Pancreas (tissue), 10 donors: ENCODE data around the gene AGTRAP. TPM values are rescaled to one million over a fixed set of nuclear protein-coding genes. Genes with fewer than 3 reads are reported as not detected.

Experiments
- ATAC-seq, 4 donors: fragments of 200-7000 bp; cut with Tn5 transposase; one replicate each; pipeline versions ENCODE4 v1.8.0 to v1.9.1; 2020; ENCODE audit warnings: mild to moderate bottlenecking in 4 of 4, moderate library complexity in 4 of 4
- DNase-seq, 6 donors: peaks; one replicate each; pipeline ENCODE4 v3.0.0-alpha.2; 2020
- FAIRE-seq: peaks from 2 replicates; lab custom pipeline; 2012; peaks lifted over from hg19 to GRCh38; lab: Jason Lieb, UNC
- H3K27ac ChIP-seq, 4 donors: fragments of 200-600 bp; sonication (generic); 1 replicate in 3 of 4; 2 replicates in 1 of 4; pipeline versions ENCODE4 v1.5.0 to v1.8.0; 2020
- H3K27me3 ChIP-seq, 4 donors: fragments of 200-600 bp; one replicate each; pipeline ENCODE4 v1.8.0; 2021
- H3K36me3 ChIP-seq, 3 donors: fragments of 200-600 bp; sonication (generic) in 1 of 3; one replicate each; pipeline versions ENCODE4 v1.5.0 to v1.8.0; 2020 to 2021
- H3K4me1 ChIP-seq, 3 donors: fragments of 200-600 bp; one replicate each; pipeline ENCODE4 v1.8.0; 2021
- H3K4me3 ChIP-seq, 4 donors: fragments of 200-600 bp; sonication (generic) in 2 of 4; one replicate each; pipeline versions ENCODE4 v1.5.0 to v1.8.0; 2020 to 2021
- H3K9me3 ChIP-seq, 4 donors: fragments of 200-600 bp; one replicate each; pipeline ENCODE4 v1.8.0; 2021
- WGBS, 2 donors: extraction: QIAGEN DNeasy Blood & Tissue Kit; methylation state at CpG; one replicate each; pipeline ENCODE4 v1.1.7; 2013; 5-methylcytosine and 5-hydroxymethylcytosine counted together
- intact Hi-C, 3 donors: fragments of 100-400 bp; cut with DNase I; formaldehyde crosslinking; loops; one replicate each; pipeline versions ENCODE4 v1.11.1 to v1.14.2; 2022
- polyA plus RNA-seq, 2 donors: library from polyadenylated mRNA; stranded (reverse); fragments of 200-250 nt; gene quantifications; one replicate each; pipeline ENCODE4 v1.2.3, GENCODE V29; 2013
- total RNA-seq, 6 donors: library from RNA; stranded (reverse); fragmentation: NEBNext Ultra II Directional in 4 of 6; extraction: Animal tissue kit (Norgen Biotek cat#: 25700) in 4 of 6; gene quantifications; one replicate each; pipeline versions ENCODE4 v1.2.1 to v1.2.4, GENCODE V29; 2021 to 2023
- TF ChIP-seq, protein P1 (sequence below), 4 donors: fragments of 200-600 bp; sonication (generic) in 3 of 4; IDR thresholded peaks; one replicate each; pipeline versions ENCODE4 v1.5.0 to v1.8.0; 2021; ENCODE audit warnings: antibody characterized with exemption in 4 of 4
- donor health status: healthy with polysubstance abuse.
- donor health status: DM: no; HTN: no; CAD: no; lungs with moderate emphysema.
- donor health status: DM: no; HTN: no; CAD: no.
- donor health status: control.
- donor health status: control.
- donor health status: Bipolar disorder and iron deficiency.
- donor health status: DM: yes; HTN: yes; CAD: no.
- donor health status: DM: no; HTN: no; CAD: no.
- donor health status: DM: no; HTN: no; CAD: no.
- donor health status: DM: yes; HTN: yes; CAD: no.

Gene AGTRAP
- total and polyA plus RNA-seq, 8 donors: 16.8 to 38.5 (median 24.0) TPM

DNA sequence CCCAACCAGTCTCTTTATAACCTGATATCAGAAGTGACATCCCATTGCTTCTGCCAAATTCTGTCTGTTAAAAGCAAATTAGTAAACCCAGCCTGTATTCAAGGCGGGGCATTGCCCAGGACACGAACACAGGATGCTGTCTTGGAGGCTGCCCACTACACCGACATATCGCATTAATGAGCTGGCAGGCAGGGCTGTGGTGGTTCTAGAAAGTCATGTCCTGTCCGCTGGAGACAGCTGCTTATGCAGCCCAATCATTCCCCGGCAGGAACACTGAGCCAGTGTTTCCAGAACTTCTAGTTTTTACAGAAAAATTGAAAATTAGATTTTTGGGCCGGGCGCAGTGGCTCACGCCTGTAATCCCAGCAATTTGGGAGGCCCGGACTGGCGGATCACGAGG lies 45.4 kb downstream of the AGTRAP start:
- no peak for ATAC-seq
- Histone ChIP-seq H3K36me3 (no peaks in the 10 kb centered on the region), H3K9me3 (no peaks in the 10 kb centered on the region), H3K4me1 (peaks cover 0 to 10% (median 0%) of the 10 kb centered on the region in 3 donors), H3K27me3 (no peaks in the 10 kb centered on the region), H3K27ac (no peak overlapping the region), H3K4me3 (no peak overlapping the region)
- WGBS, 2 donors: 87 to 92% methylated on average over 12 of the region's 12 CpGs
- intact Hi-C loops: no loop called here
- no peak for DNase-seq
- TF ChIP-seq, protein P1, sequence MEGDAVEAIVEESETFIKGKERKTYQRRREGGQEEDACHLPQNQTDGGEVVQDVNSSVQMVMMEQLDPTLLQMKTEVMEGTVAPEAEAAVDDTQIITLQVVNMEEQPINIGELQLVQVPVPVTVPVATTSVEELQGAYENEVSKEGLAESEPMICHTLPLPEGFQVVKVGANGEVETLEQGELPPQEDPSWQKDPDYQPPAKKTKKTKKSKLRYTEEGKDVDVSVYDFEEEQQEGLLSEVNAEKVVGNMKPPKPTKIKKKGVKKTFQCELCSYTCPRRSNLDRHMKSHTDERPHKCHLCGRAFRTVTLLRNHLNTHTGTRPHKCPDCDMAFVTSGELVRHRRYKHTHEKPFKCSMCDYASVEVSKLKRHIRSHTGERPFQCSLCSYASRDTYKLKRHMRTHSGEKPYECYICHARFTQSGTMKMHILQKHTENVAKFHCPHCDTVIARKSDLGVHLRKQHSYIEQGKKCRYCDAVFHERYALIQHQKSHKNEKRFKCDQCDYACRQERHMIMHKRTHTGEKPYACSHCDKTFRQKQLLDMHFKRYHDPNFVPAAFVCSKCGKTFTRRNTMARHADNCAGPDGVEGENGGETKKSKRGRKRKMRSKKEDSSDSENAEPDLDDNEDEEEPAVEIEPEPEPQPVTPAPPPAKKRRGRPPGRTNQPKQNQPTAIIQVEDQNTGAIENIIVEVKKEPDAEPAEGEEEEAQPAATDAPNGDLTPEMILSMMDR (IDR thresholded peaks at IDR 0.05): no peak
- no peak for FAIRE-seq

DNA sequence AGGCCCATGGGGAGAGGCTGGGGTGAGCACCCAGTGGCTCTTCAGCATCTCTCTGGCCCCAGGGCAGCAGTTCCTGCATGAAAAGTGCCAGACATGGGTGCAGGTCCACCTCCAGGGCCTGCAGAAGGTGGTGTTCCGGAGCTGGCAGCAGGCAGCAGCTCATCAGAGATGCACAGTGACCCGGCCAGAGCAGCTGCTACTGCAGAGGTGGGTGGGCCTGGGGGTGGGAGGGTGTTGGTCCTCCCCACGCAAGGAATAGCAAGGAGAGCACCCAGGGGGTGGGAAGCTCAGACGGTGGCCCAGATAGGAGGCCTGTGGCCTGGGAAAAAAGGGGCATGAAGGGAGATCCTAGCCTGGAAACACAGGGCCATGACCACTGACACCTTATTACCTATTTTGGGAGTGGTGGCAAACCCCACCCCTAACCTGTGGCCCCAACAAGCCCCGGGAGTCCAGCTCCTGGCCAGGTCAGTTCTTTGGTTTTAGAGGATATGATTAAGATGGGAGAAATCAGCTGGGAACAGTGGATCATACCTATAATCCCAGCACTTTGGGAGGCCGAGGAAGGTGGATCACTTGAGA lies 46.3 kb downstream of the AGTRAP start:
- no peak for DNase-seq
- no peak for ATAC-seq
- intact Hi-C loops: no loop called here
- H3K9me3 ChIP-seq: no peaks in the 10 kb centered on the region
- no peaks in the 10 kb centered on the region for H3K27me3 ChIP-seq
- no peak overlapping the region for H3K4me3 ChIP-seq
- peaks cover 0 to 11% (median 2%) of the 10 kb centered on the region in 3 donors for H3K4me1 ChIP-seq
- no peaks in the 10 kb centered on the region for H3K36me3 ChIP-seq
- no peak overlapping the region for H3K27ac ChIP-seq
- 76 to 80% methylated on average over 6 of the region's 6 CpGs for WGBS, 2 donors
- TF ChIP-seq, protein P1 (IDR thresholded peaks at IDR 0.05): no peak
- FAIRE-seq: no peak

DNA sequence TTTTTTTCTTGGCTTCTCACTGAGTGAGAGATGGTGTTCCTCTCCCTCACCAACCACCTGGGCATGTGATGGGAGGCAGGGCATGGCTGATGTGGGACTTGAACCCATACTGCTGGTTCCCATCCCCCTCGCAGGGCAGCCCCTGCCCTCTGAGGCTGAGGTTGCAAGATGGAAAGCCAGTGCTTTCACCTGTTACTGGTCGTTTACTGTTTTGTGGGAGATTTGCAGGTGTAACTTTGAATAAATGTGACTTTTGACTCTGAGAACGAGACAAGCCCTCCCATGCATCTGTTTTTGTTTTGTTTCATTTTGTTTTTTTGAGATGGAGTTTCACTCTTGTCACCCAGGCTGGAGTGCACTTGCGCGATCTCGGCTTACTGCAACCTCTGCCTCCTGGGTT lies 47.6 kb downstream of the AGTRAP start:
- DNase-seq (no peak), ATAC-seq (no peak), FAIRE-seq (no peak)
- no peak overlapping the region for H3K4me3 ChIP-seq
- 78 to 80% methylated on average over 6 of the region's 6 CpGs for WGBS, 2 donors
- no peaks in the 10 kb centered on the region for H3K9me3 ChIP-seq
- H3K27me3 ChIP-seq: no peaks in the 10 kb centered on the region
- H3K4me1 ChIP-seq: peaks cover 0 to 21% (median 10%) of the 10 kb centered on the region in 3 donors
- TF ChIP-seq, protein P1 (IDR thresholded peaks at IDR 0.05): no peak
- H3K36me3 ChIP-seq: no peaks in the 10 kb centered on the region
- no peak overlapping the region for H3K27ac ChIP-seq
- intact Hi-C loops: no loop called here

DNA sequence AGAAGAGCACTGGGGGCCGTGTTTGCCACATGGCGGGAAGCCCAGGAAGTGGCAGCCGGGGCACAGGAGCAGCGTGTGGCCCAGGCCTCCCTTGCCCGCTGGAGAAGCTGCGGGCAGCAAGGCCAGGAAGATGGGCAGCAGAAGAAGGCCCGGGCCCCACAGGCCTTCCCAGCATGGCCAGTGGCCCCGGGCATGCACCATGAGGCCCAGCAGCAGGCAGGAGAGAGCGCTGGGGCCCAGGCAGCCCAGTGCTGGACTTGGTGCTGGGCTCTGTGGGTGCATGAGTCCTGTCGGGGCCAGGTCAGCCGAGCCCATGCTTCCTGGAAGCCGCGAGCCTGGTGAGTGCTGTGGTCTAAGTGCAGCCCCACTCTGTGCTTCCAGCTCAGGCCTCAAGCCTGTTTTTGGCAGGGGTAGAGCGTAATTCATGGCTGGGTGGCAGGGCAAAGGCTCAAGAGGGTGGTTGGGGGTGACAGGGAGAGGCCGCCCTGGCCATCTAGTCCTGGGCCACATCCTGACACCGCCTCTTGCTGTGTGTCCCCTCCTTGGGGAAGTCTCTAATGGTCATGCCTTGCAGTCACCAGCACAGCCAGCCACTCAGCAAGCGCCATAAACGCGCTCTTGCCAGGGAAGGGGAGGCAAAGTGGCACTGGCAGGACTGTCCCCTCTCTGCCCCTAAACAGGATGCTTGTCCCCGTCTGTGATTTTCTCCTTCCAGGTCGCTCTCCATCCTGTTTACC lies 48.5 kb downstream of the AGTRAP start:
- Histone ChIP-seq H3K9me3 (no peaks in the 10 kb centered on the region), H3K27ac (no peak overlapping the region), H3K27me3 (no peaks in the 10 kb centered on the region), H3K4me1 (peaks cover 0 to 26% (median 10%) of the 10 kb centered on the region in 3 donors), H3K4me3 (no peak overlapping the region), H3K36me3 (no peaks in the 10 kb centered on the region)
- 70 to 75% methylated on average over 21 of the region's 21 CpGs for WGBS, 2 donors
- DNase-seq (no peak), ATAC-seq (no peak), FAIRE-seq (no peak)
- TF ChIP-seq, protein P1 (IDR thresholded peaks at IDR 0.05): no peak
- intact Hi-C loops: no loop called here
